HG03045 (cell line): ENCODE measurements around the gene KCNJ2.

Experiments used
- ATAC-seq: cut with Tn5 transposase; IDR thresholded peaks from one replicate; pipeline ENCODE4 v1.9.1; 2021; ENCODE audit warnings: mild to moderate bottlenecking, moderate library complexity; ENCODE audit not compliant: unreplicated experiment

The KCNJ2 gene

DNA sequence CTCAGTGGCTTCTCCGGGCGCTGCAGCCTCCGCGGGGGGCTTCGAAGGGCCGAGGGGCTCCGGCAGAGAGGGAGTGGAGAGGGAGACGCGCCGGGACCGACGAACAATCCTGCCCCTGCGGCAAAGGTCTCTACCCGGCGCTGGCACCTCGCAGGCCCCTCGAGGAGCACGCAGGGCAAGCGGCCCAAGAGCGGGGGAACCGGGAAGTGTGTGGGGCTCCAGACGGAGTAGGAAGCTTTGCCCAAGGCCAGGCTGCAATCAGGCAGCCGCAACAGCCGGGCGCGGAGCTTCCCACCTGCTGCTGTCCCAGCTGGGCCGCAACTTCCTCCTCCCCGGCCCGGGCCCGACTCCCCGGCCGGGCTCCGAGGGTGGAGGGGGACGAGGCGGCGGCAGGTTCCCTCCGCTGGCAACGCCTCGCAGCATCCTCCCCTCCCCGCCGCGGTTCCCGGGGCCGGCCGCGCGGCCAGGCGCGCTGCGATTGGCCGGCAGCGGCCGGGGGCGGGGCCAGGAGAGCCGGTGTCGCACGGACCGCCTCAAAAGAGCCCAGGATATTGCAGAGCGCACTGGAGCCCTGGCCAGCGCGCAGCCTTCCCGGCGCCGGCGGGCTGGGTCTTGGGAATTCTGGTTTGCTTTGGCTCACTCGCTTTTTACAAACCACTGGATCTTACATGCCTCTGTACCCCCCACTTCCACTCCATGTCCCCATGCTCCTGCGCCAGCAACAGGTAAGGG is at the start of gene KCNJ2:
Gene KCNJ2, plus strand, starts transcription at position 556 of the 732 bp plus-strand sequence. CDS start 5,508 bp downstream, outside the sequence.
- peak; percentile 98 for ATAC-seq

DNA sequence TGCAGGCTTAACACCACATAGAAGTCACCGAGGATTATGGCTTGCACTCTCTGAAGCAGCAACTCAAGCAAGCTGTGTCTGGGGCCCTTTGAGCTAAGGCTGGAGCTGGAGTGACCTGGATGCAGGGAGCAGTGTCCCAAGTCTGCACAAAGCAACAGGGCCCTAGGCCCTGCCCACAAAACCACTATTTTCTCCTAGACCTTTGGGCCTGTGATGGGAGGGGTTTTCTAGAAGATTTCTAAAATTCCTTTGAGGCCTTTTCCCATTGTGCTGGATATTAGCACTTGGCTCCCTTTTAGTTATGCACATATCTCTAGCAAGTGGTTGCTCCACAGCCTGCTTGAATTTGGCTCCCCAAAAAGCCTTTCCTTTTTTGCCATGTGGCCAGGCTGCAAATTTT is 49.8 kb upstream of the KCNJ2 start:
- no peak for ATAC-seq

DNA sequence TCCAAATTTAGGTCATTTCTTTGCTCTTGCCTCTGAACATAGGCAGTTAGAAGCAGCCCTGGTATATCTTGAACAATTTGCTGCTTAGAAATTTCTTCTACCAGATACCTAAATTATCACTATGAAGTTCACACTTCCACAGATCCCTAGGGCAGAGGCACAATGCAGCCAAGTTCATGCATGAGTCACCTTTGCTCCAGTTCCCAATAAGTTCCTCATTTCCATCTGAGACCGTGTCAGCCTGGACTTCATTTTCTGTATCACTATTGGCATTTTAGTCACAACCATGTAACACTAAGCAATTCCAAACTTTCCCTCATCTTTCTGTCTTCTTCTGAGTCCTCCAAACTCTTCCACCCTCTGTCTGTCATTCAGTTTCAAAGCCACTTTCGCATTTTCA is 49.3 kb upstream of the KCNJ2 start:
- ATAC-seq: no peak

DNA sequence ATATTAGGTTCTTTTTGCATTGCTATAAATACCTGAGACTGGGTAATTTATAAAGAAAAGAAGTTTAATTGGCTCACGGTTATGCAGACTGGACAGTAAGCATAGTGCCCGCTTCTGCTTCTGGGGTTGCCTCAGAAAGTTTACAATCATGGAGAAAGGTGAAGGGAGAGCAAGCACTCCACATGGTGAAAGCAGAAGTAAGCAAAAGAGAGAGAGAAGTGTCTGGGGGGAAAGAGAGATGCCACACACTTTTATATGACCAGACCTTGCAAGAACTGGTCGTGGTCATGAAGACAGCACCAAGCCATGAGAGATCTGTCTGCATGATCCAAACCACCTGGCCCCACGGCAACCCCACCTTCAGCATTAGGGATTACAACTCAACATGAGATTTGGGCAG is 48.9 kb upstream of the KCNJ2 start:
- ATAC-seq: no peak

DNA sequence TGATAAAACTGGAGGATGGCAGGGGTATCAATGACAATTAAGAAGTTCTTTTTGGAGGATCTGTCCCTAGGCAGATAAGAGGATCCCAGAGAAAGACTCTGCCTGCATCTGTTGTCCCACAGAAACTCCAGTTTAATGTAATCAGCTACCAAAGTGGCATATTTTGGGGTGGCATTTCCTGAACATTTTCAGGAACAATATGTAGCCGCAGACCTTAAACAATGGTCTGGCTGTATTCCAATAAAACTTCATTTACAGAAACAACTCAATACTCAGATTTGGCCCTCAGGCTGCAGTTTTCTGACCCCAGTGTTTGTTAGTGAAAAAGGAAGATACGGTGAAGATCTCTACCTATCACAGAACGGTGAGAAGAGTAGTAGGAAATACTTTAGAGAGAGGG is 48.2 kb upstream of the KCNJ2 start:
- ATAC-seq: no peak

DNA sequence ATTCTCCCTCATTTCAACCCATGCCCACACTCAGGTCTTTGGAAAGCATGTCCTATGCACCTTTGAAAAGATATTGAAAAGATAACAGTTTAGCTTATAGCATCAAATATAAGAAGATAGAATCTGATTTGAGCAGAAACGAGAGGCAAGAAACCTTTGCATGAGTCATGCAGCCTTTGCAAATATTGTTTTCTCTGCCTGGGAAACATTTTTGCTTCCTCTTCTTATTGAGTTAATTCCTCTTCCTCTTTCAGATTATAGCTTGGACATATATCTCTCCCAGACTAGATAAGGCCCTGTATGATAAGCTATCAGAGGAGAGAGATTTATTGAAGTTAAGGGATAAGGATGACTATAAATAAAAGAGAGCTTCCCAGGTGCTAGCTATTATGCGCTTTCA is 46.1 kb upstream of the KCNJ2 start:
- ATAC-seq: no peak

DNA sequence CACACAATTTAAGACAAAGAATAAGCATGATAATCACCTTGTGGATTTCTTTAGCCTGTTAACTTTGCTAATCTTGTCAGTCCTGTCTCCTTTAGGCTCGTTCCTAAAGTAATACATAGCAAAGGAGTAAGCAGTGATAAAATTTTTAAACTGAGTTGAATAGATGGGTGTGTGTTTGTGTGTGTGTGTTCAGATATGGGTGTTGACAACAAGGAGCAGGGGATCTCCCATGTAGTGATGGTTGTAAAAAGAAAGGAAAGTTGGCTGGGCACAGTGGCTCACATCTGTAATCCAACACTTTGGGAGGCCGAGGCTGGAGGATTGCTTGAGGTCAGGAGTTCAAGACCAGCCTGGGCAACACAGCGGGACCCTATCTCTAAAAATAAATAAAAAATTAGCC is 44.6 kb upstream of the KCNJ2 start:
- ATAC-seq: no peak

DNA sequence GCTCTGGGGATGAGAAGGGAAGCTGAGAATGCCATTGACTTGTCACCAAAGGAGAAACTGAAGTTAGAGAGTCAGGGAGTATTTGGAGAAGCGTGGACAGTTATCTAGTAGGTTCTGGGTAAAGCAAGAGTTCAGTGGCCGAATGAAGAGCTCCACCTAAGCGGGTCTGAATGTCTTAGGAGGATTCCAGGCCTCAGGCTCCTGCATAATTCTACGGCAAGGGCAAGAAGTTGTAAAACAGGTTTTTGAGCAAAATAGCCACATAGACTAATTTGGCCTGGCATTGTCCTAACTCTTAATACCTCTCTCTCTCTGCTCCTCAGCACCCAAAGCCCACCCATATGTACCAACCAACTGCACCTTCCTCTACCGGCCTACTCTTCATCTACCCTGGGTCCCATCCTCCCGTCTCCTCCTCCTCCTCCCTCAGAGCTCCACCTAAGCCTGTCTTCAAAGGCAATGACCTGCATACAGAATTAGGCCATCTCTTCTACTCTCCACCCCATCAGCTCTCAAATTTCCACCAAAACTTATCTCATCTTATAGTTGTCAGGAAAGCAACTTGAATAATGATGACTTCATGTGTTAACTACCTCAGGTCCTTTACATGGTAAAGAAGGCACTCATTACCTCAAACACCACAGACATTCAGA is 42.0 kb upstream of the KCNJ2 start:
- no peak for ATAC-seq

DNA sequence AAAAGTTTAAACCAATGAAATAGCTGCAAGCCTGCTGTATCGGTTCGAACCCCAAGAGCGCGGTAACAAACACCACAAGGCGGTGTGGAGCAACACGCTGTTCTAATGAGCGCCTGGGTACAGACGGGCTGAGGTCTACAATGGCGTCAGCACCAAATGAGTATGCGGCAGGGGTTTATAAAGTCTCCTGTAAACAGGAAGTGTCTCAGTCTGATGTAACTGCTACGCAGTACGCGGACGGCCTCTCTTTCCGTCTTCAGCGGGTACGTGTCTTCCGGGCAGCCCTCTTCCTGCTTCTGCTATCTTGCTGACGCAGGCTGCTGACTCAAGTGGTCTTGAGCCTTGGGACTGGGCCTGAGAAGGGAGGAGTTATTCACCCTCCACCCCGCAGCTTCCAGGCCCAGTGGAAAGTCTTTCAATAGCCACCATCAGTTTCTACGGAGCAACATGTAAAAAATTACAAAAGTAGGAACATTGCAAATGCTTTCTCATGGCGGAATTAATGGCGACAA is 40.5 kb upstream of the KCNJ2 start:
- no peak for ATAC-seq

DNA sequence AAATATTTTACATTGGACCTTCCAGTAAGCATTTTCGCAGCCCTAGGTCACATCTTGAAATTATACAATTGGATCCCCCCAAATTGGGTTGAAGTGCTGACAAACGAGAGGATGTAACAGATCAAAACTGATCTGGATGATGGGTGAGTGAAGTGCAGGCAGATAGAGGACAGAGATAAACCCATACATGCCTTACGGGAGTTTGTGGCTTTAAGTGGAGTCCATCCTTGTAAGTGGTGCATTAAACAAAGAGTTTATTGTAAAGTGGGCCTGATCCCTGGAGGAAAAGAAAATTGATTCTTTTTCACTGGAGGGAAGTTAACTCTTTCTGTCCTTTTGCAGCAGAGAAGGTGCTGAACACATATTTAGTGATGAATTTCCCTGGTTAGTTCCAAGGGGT is 39.0 kb upstream of the KCNJ2 start:
- no peak for ATAC-seq

DNA sequence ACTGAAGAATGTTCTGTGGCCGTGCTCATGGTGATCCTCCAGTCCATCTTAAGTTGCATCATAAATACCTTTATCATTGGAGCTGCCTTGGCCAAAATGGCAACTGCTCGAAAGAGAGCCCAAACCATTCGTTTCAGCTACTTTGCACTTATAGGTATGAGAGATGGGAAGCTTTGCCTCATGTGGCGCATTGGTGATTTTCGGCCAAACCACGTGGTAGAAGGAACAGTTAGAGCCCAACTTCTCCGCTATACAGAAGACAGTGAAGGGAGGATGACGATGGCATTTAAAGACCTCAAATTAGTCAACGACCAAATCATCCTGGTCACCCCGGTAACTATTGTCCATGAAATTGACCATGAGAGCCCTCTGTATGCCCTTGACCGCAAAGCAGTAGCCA is 36.8 kb upstream of the KCNJ2 start:
- no peak for ATAC-seq

DNA sequence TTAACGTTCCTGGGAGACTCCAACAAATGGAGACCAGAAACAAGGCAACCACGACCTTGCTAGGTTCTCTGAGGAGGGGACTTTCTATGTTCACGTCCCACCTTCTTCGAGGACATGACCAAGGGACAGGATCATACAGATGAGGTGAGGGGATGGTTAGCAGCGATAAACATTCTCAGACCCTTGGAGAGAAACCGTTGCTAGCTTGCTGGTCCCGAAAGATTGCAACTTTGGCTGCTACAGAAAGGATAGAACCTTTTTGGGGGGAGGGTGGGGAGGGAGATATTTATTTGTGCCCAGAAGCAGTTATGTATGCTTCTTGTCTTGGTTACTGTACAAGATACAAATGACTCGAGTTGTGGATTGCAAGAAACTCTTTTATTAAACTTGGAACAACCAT is 35.3 kb upstream of the KCNJ2 start:
- no peak for ATAC-seq

DNA sequence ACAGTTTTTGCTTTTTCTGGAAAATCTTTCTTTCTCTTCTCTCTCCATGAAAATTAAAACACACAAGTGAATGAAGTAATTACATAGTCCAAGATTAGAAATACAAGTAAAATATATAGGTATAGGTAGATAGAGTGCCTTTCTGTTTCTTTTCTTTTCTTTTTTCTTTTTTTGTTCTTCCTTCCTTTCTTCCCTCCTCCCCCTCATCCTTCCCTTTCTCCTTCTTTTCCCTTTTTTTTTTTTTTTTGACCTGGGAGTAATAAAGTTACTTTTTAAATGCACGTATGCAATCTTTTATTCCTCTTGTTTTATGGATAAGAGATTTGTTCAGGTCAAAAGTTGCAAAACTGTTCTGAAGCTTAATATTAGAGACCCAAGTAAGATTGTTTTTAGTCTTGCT is 34.6 kb upstream of the KCNJ2 start:
- ATAC-seq: no peak

DNA sequence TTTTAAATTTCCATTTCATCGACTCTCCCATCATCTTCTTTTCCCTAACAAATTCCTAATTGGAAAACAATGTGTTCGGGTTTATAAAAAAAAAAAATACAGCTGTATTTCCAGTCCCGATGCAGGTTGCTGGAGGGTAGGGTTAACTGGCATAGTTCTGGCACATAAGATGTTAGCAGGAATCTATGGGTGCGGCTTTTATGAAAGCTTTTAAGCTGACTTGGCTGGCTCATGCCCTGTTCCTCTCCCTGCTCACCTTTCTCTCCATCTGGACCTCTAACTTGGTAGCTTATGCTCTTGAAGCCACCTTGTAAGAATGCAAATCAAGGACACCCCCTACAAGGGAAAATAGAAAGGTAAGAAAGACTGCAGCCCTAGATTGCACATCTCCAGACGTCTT is 33.2 kb upstream of the KCNJ2 start:
- ATAC-seq: no peak

DNA sequence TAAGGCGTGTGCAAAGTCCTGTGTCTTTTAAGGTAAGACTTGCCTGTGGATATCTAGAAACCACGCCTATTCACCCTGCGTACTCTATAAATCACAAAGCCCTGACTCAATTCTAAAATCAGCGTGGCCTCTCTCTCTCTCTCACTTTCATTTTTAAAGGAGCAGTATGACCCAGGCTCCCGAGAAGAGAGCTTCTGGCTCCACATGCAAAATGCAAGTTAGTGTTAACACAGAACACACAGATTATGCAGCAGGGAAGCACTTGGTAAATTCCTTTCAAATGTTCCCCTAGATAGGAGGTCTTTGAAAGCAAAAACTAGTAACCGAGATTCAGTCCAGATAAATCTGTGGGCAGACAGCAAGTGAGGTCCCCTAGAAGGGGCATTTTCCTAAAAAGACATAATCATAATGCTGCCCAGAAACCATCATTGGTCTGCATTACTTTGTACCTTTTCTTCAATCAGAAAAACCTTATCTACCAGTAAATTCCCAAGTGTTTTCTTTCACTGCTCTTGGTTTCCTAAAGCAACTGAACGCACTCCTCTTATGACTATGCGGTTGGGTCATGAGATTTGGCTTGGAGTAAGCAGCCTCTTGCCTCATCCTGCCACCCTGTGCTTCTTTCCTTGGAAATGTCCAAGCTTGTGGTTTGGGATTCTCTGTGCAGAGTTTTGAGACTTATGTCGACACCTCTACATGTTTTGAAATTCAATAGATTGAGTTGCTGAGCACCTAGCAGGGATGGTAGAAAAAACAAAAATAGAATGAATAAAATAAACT is 31.7 kb upstream of the KCNJ2 start:
- peak; percentile 99 for ATAC-seq

DNA sequence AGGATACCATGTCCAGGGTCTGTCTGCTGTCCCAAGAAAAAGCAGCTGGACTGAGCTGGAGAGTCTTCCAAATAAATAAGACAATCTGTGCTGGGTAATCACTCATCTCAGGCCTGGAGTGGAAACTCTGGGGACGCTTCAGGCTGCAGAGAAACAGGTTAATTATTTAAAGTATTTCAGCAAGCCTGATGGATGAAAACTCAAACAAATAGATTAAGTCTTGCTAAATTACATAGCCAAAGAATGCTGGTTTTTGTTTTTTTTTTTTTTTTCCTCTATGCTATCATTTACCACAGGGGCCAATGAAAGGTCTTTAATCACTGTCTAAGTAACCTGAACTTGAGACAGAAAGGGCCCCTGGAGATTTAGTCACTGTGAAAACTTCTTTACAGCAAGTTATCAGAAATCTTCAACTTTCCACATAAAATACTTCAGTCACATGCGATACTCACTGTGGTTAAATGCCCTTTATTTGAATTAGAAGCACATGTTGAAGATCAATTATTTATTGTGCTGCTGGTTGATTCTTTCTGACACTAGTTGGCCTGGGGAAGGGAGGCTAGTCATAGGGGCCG is 31.0 kb upstream of the KCNJ2 start:
- no peak for ATAC-seq

DNA sequence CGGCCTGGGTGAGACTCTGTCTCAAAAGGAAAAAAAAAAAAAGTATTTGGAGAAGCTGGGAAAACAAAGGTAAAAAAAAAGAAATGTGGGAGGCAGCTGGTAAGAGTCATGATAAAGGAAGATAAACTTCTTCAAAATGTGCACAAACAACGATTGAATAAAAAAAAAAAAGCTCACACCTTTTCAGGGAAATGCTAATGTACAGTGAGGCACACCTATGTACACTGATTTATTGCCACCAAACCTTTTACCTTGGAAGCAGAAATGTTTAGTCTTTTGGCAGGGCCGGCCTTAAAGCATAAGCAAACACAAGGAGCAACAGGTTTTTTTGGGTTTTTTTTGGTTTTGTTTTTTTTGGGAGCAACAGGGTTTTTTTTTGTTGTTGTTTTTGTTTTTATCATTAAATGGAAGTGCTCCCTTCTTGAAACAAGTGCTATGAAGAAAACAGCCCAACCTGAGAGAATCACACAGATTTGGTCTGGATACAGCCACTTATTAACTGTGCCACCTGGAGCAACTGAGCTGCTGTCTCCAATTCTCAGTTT is 29.8 kb upstream of the KCNJ2 start:
- ATAC-seq: no peak

DNA sequence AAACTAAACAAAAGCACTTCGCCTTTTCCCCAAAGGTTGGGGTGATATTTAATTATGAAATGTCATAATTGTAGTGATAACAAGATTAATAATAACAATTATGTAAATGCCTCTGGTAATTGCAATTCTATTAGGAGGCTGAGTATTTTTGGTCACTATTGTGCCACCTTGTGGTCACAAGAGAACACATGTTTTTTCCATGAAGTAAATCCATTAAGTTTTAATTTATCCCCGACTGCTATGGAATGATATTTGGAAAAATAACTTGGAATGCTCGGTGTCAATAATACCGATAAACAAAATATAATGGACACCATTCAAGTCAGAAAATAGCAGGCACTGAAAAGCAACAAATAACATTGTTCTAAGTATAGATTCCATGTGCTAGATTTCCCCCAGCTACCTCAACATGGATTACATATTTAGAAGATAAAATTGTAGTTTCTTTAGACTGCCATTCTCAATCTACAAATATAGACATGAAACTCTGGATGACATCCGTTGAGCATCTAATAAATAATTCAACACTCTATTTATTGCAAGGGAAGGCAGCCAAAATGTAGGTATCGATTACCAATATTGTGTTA is 25.0 kb upstream of the KCNJ2 start:
- ATAC-seq: no peak

DNA sequence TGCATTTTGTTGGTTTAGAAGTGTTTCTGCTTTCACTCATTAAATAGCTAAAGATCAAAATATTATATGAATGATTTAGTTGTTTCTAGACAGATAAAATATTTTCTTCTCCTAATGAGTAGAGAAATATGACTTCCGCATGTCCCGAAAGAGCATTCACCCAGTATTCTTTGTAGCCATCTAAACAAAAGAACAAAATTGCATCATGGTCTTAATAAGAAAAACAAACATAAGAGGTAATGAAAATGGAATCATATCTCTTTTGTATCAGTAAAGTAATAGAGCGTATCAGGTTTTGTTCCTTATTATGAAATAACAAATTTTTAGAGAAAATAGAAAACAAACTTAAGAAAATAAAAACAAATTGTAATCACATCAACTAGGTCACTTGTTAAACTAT is 16.1 kb upstream of the KCNJ2 start:
- ATAC-seq: no peak

DNA sequence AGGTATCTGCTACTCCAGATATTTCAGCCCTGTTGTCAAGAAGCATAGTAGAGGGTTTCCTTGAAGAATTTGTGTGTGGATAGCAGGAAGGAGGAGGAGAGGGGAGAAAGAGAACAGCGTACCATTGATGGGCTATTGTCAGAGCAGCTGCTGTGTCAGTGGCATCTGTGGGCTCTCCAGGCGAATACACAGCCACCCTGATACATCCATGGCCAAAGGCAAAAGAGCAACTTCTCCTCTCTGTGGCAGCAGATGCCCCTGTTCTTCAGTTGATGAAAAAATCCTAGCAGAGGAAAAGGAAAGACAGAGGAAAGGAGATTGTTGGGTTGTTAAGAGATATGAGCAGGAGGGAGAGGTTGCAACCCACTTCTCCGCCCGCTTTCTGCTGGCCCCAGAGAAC is 12.2 kb upstream of the KCNJ2 start:
- no peak for ATAC-seq

DNA sequence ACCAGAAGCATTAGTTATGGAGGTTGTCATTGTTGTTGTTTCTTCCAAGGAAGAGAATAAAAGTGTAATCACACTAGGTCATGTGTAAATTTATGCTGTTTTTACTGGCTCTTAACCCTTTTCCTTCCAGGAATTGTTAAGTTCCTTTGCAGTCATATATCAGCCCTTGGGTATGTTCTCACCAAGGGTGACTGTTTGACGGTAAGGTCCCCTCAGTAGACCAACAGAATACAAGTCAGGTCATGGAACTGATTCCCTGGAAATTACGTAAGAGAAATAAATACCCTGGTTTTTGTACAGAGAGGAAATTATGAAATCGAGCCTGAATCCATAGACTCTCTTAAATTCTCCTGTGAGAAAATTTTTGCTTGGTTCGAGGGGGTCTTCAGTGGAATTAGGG is 11.2 kb upstream of the KCNJ2 start:
- no peak for ATAC-seq
